HepG2 (cell line): ENCODE measurements around the gene MYRIP. TPM values are rescaled to one million over a fixed set of nuclear protein-coding genes. Genes with fewer than 3 reads are reported as not detected.

Source experiments
- ATAC-seq: fragments of 200-7000 bp; cut with Tn5 transposase; 3 replicates; pipeline ENCODE4 v1.9.1; 2020; ENCODE audit warnings: mild to moderate bottlenecking, moderate library complexity
- BruUV-seq: library from RNA; stranded (reverse); fragments of 400-500 nt; replicated peaks from 2 replicates; lab custom pipeline; 2021; lab: Mats Ljungman, UMichigan
- CTCF ChIA-PET: fragments of 300-600 bp; formaldehyde crosslinking; extraction: SDS; loops from one replicate; lab custom pipeline; 2021; ENCODE audit warnings: low total read pairs, inconsistent platforms, low intra/inter-chr PET ratio; lab: Yijun Ruan, JAX
- POLR2A ChIA-PET: fragments of 350-600 bp; sonication (Branson Sonifier 250); formaldehyde crosslinking; loops from one replicate; lab custom pipeline; 2020; ENCODE audit warnings: antibody characterized with exemption, inconsistent platforms; lab: Yijun Ruan, JAX
- DNase-seq: peaks from one replicate; pipeline ENCODE4 v3.0.0-alpha.2; 2015; ENCODE audit warnings: low spot score
- FAIRE-seq: peaks from 3 replicates; lab custom pipeline; 2011; peaks lifted over from hg19 to GRCh38; lab: Jason Lieb, UNC
- H2AFZ ChIP-seq: one replicate; pipeline ENCODE4 v1.6.1; 2011; ENCODE audit warnings: low read length, inconsistent platforms
- H3K27ac ChIP-seq: fragments of 300-600 bp; 3 replicates; pipeline ENCODE4 v1.8.0; 2011; ENCODE audit warnings: mixed run types, mild to moderate bottlenecking, mixed read lengths, low read length, inconsistent platforms; ENCODE audit not compliant: insufficient read depth; ENCODE audit errors: extremely low read length
- H3K27me3 ChIP-seq, 2 experiments: fragments of 200-600 bp in 1 of 2; 2 replicates in 1 of 2; 3 replicates in 1 of 2; pipeline versions ENCODE4 v1.6.0 to v1.8.0; 2011; ENCODE audit warnings: low read length in 2 of 2, mild to moderate bottlenecking in 2 of 2, moderate library complexity in 2 of 2, inconsistent platforms in 1 of 2; ENCODE audit not compliant: insufficient read depth in 2 of 2, control insufficient read depth in 1 of 2
- H3K36me3 ChIP-seq, 2 experiments: fragments of 200-600 bp in 1 of 2; replicated peaks in 1 of 2; 2 replicates in 1 of 2; 3 replicates in 1 of 2; pipeline versions ENCODE4 v1.5.1 to v1.8.0; 2011; ENCODE audit warnings: low read length in 2 of 2, inconsistent platforms in 1 of 2; ENCODE audit not compliant: insufficient read depth in 2 of 2, control insufficient read depth in 1 of 2
- H3K4me1 ChIP-seq: 2 replicates; pipeline ENCODE4 v1.5.1; 2012; ENCODE audit warnings: low read length, inconsistent platforms; ENCODE audit not compliant: insufficient read depth
- H3K4me2 ChIP-seq: 2 replicates; pipeline ENCODE4 v1.6.0; 2011; ENCODE audit warnings: low read depth, low read length, inconsistent platforms
- H3K4me3 ChIP-seq, 3 experiments: fragments of 200-600 bp in 1 of 3; sonication (generic), shearing (Covaris generic) in 1 of 3; replicated peaks in 1 of 3; 2 replicates each; pipeline ENCODE4 v1.5.1; 2011 to 2016; ENCODE audit warnings: low read length in 3 of 3, inconsistent platforms in 2 of 3, low read depth in 2 of 3, mild to moderate bottlenecking in 2 of 3, control low read depth in 1 of 3, mixed read lengths in 1 of 3; ENCODE audit not compliant: insufficient read depth in 1 of 3
- H3K79me2 ChIP-seq: one replicate; pipeline ENCODE4 v1.6.1; 2011; ENCODE audit warnings: low read length, inconsistent platforms; ENCODE audit not compliant: insufficient read depth
- H3K9ac ChIP-seq: 2 replicates; pipeline ENCODE4 v1.6.0; 2011; ENCODE audit warnings: mild to moderate bottlenecking, low read depth, low read length, inconsistent platforms; ENCODE audit not compliant: insufficient read depth
- H3K9me3 ChIP-seq: 2 replicates; pipeline ENCODE4 v1.5.1; 2012; ENCODE audit warnings: mild to moderate bottlenecking, low read length
- H4K20me1 ChIP-seq: 2 replicates; pipeline ENCODE4 v1.6.0; 2011; ENCODE audit warnings: inconsistent platforms, mild to moderate bottlenecking, low read length, moderate library complexity; ENCODE audit not compliant: insufficient read depth
- ATAD3A ChIP-seq: sonication (generic); formaldehyde crosslinking; IDR thresholded peaks from 2 replicates; pipeline ENCODE4 v1.4.0; 2020; ENCODE audit warnings: missing genetic modification reagents
- NFIC ChIP-seq: IDR thresholded peaks from 2 replicates; pipeline ENCODE4 v1.6.1; 2012; ENCODE audit warnings: mild to moderate bottlenecking, low read length, inconsistent platforms
- POLR2AphosphoS2 ChIP-seq: IDR thresholded peaks from 2 replicates; pipeline ENCODE4 v1.6.1; 2011; ENCODE audit warnings: low read depth, low read length, improper control_type of control experiment
- RARA ChIP-seq: IDR thresholded peaks from 2 replicates; pipeline ENCODE4 v1.6.1; 2016; ENCODE audit warnings: missing genetic modification reagents, missing compliant biosample characterization
- ZFYVE20 ChIP-seq: sonication (generic); formaldehyde crosslinking; IDR thresholded peaks from 2 replicates; pipeline ENCODE4 v1.8.0; 2023; ENCODE audit warnings: low read depth, mild to moderate bottlenecking, moderate library complexity, missing genetic modification reagents, borderline replicate concordance
- ZNF138 ChIP-seq: sonication (generic); formaldehyde crosslinking; IDR thresholded peaks from 2 replicates; pipeline ENCODE4 v1.5.0; 2020; ENCODE audit warnings: mild to moderate bottlenecking, low read depth, missing genetic modification reagents
- ZNF33B ChIP-seq: sonication (generic); formaldehyde crosslinking; IDR thresholded peaks from 2 replicates; pipeline ENCODE4 v1.5.1; 2020; ENCODE audit warnings: mild to moderate bottlenecking, missing genetic modification reagents
- ZNF547 ChIP-seq: sonication (generic); formaldehyde crosslinking; IDR thresholded peaks from 2 replicates; pipeline ENCODE4 v1.5.1; 2020; ENCODE audit warnings: mild to moderate bottlenecking, missing genetic modification reagents
- WGBS: methylation state at CpG from one replicate; pipeline ENCODE4 v1.1.6; 2017; ENCODE audit warnings: low lambda C conversion rate; 5-methylcytosine and 5-hydroxymethylcytosine counted together
- in situ Hi-C: cut with HindIII; loops from 2 replicates; pipeline ENCODE4 v1.10.0; 2017; ENCODE audit warnings: low pct_unique_long_range_greater_than_20kb; ENCODE audit not compliant: extremely low pct_ligation_motif_present
- intact Hi-C: fragments of 100-400 bp; cut with micrococcal nuclease; formaldehyde crosslinking; loops from one replicate; pipeline ENCODE4 v1.10.0; 2022; ENCODE audit not compliant: unreplicated experiment
- polyA plus RNA-seq, 8 experiments: library from polyadenylated mRNA; depleted of rRNA in 3 of 8; stranded (reverse) in 7 of 8; unstranded in 1 of 8; fragments of >200 nt; fragmentation: Illumina TruSeq in 4 of 8; extraction: Trizol in 4 of 8; gene quantifications; 2 replicates each; pipeline versions ENCODE4 v1.2.1 to v1.2.3, GENCODE V29; 2011 to 2016; ENCODE audit warnings: low read depth in 4 of 8, missing spikeins in 1 of 8, mixed read lengths in 1 of 8; ENCODE audit not compliant: insufficient read depth in 1 of 8
- total RNA-seq, 5 experiments: library from RNA; depleted of rRNA; stranded (reverse); fragments of >200 nt; fragmentation: Illumina TruSeq; extraction: Trizol; gene quantifications; 2 replicates each; pipeline ENCODE4 v1.2.3, GENCODE V29; 2016; ENCODE audit warnings: low read depth in 1 of 5
- TF ChIP-seq, protein P1 (sequence below): sonication (generic); formaldehyde crosslinking; IDR thresholded peaks from 2 replicates; pipeline ENCODE4 v1.8.1; 2023; ENCODE audit warnings: mild to moderate bottlenecking, missing genetic modification reagents
- TF ChIP-seq, protein P2 (sequence below): sonication (generic); formaldehyde crosslinking; conservative IDR thresholded peaks from 2 replicates; pipeline ENCODE4 v1.8.1; 2023; ENCODE audit warnings: missing genetic modification reagents
- TF ChIP-seq, protein P3 (sequence below): sonication (generic); formaldehyde crosslinking; IDR thresholded peaks from 2 replicates; pipeline ENCODE4 v1.4.0; 2020; ENCODE audit warnings: missing genetic modification reagents, borderline replicate concordance

The MYRIP gene
- total and polyA plus RNA-seq, 2 of the 13 experiments (the other 11 are each of a cell fraction or from before 2014, with no cell fraction given): 0.64 to 0.84 TPM

DNA sequence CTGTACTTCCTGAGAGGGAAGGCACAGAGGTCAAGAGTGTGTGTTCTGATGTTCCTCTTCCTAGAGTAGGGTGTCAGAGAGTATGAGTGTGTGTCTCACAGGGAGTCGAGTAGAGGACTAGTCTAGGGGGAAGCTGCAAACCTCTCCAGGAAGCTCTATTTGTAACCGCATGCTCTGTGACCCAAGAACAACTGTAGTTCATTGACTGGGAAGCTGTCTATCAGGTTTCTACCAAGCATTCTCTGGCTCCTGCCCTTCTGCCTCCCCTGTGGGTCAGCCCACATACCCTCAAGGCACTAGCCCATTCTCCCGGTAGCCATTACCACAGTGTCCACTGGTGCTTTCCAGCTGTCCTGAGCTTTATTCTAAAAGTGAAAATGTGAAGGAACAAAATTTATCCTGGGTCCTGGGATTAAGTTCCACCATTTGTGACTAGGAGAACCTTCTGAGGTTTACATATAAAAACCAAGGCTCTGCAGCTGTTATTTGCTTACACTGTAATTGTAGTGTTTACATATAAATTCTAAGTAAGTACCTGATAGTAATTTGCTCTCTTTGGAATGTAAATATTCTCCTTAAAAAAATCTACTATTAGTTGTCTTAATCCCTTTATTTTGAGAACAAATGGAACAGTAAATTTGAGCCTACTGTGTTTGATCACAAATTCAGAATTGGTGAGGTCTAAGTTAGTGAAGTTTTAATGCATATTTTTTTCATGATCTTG, 40.7 kb downstream of the MYRIP start (continued):
- no peak for TF ChIP-seq ZNF138 (CRISPR knock-in tag)
- TF ChIP-seq, all 625 proteins: peak for 0

DNA sequence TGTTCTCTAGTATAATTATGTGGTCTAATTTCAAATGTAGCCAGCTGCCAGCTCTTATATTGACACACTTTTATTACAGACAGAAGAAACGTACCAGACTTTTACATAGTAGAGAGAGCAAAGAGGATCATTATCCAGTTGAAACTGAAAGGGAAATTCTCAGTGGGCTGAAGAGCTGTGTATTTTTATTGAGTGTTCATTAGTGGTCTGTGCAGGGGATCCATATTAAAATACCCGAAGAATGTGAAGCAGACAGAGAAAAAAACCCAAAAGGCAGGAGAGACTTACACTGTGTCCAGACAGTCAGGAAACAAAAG, 41.3 kb downstream of the MYRIP start:
- H2AFZ ChIP-seq: no peak overlapping the region
- in situ Hi-C loops: no loop called here
- no peaks in the 10 kb centered on the region for H3K9me3 ChIP-seq
- H3K27me3 ChIP-seq: no peaks in the 10 kb centered on the region
- no peaks in the 10 kb centered on the region for H4K20me1 ChIP-seq
- no peak overlapping the region for H3K27ac ChIP-seq
- H3K79me2 ChIP-seq: no peaks in the 10 kb centered on the region
- TF ChIP-seq, protein P1, sequence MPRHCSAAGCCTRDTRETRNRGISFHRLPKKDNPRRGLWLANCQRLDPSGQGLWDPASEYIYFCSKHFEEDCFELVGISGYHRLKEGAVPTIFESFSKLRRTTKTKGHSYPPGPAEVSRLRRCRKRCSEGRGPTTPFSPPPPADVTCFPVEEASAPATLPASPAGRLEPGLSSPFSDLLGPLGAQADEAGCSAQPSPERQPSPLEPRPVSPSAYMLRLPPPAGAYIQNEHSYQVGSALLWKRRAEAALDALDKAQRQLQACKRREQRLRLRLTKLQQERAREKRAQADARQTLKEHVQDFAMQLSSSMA (CRISPR knock-in tag): no peak
- TF ChIP-seq ZNF547 (CRISPR knock-in tag) (no peak), ZFYVE20 (CRISPR knock-in tag) (no peak), ZNF33B (no peak), NFIC (no peak), ATAD3A (no peak), RARA (CRISPR knock-in tag) (no peak), POLR2AphosphoS2 (no peak)
- TF ChIP-seq, protein P2, sequence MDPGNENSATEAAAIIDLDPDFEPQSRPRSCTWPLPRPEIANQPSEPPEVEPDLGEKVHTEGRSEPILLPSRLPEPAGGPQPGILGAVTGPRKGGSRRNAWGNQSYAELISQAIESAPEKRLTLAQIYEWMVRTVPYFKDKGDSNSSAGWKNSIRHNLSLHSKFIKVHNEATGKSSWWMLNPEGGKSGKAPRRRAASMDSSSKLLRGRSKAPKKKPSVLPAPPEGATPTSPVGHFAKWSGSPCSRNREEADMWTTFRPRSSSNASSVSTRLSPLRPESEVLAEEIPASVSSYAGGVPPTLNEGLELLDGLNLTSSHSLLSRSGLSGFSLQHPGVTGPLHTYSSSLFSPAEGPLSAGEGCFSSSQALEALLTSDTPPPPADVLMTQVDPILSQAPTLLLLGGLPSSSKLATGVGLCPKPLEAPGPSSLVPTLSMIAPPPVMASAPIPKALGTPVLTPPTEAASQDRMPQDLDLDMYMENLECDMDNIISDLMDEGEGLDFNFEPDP (CRISPR knock-in tag): no peak
- TF ChIP-seq, protein P3, sequence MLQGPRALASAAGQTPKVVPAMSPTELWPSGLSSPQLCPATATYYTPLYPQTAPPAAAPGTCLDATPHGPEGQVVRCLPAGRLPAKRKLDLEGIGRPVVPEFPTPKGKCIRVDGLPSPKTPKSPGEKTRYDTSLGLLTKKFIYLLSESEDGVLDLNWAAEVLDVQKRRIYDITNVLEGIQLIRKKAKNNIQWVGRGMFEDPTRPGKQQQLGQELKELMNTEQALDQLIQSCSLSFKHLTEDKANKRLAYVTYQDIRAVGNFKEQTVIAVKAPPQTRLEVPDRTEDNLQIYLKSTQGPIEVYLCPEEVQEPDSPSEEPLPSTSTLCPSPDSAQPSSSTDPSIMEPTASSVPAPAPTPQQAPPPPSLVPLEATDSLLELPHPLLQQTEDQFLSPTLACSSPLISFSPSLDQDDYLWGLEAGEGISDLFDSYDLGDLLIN (CRISPR knock-in tag): no peak
- TF ChIP-seq, all 625 proteins: peak for 0
- Histone ChIP-seq H3K4me3 (no peak overlapping the region), H3K4me2 (no peak overlapping the region), H3K36me3 (no peaks in the 10 kb centered on the region), H3K9ac (no peak overlapping the region), H3K4me1 (no peaks in the 10 kb centered on the region)
- WGBS: 38% methylated on average over 2 of the region's 2 CpGs
- ChIA-PET POLR2A (no interaction called here), CTCF (no interaction called here)
- ATAC-seq (no peak), DNase-seq (no peak), FAIRE-seq (no peak)
- intact Hi-C loops: no loop called here
- BruUV-seq: no TSS peak
